ENCODE results near the gene DESI1.

GRCh38 chr22:41621911-41622179 lies 1.0 kb upstream of the DESI1 start:
- no peak for TF ChIP-seq CTCF (IDR thresholded peaks at IDR 0.05)
- no peak for TF ChIP-seq POLR2A (IDR thresholded peaks at IDR 0.05)

All from uterus (tissue), 2 donors.